NCI-H2081 (cell line): ENCODE results near the gene PROSER3.
A peak's percentile ranks its signal among the peaks of the same experiment; 100 is the strongest.
"Not testable (repeated sequence)": the region's sequence is repeated elsewhere in the genome, so short reads cannot be mapped to it uniquely, and the experiment has no call there.

Experiments
- DNase-seq, 2 experiments: peaks; one replicate each; lab custom pipeline; 2025; lab: John Stamatoyannopoulos, UW

PROSER3 gene

GRCh38 chr19:35789978-35790944, 32.3 kb downstream of the PROSER3 start:
- DNase-seq = no peak

GRCh38 chr19:35790981-35791813, 33.2 kb downstream of the PROSER3 start:
- peak in 1 of 2 experiments; percentile 18 for DNase-seq

- DNase-seq = no peak
Measured at GRCh38 chr19:35791814-35792279, 33.9 kb downstream of the PROSER3 start.

- no peak for DNase-seq
Measured at GRCh38 chr19:35792312-35792711, 34.3 kb downstream of the PROSER3 start.

- no peak for DNase-seq
Measured at GRCh38 chr19:35792888-35793287, 34.9 kb downstream of the PROSER3 start.

- DNase-seq = no peak
Measured at GRCh38 chr19:35793381-35794165, 35.6 kb downstream of the PROSER3 start.

GRCh38 chr19:35795564-35795963, 37.6 kb downstream of the PROSER3 start:
- not testable (repeated sequence) for DNase-seq

GRCh38 chr19:35796645-35797542, 38.9 kb downstream of the PROSER3 start:
- DNase-seq = no peak

- no peak for DNase-seq
Measured at GRCh38 chr19:35797663-35798062, 39.7 kb downstream of the PROSER3 start.

GRCh38 chr19:35801828-35802227, 43.9 kb downstream of the PROSER3 start:
- DNase-seq = no peak

GRCh38 chr19:35805526-35806102, 47.6 kb downstream of the PROSER3 start:
- peak; percentile 65 to 86 for DNase-seq

GRCh38 chr19:35806597-35806996, 48.6 kb downstream of the PROSER3 start:
- no peak for DNase-seq

GRCh38 chr19:35807633-35808032, 49.7 kb downstream of the PROSER3 start:
- DNase-seq = no peak

- DNase-seq = no peak
Measured at GRCh38 chr19:35811317-35812219, 53.6 kb downstream of the PROSER3 start.

GRCh38 chr19:35812220-35813042, 54.5 kb downstream of the PROSER3 start, which contains the start of gene PRODH2:
PRODH2 (minus strand) TSS chr19:35812845; CDS start chr19:35812805, 40 bp downstream.
- DNase-seq = no peak

- no peak for DNase-seq
Measured at GRCh38 chr19:35813043-35813890, 55.3 kb downstream of the PROSER3 start.

GRCh38 chr19:35816262-35816661, 58.3 kb downstream of the PROSER3 start:
- DNase-seq = peak in 1 of 2 experiments; percentile 11
